GM19043 (cell line): ENCODE data around the gene ARL16.

Source experiments
- ATAC-seq: cut with Tn5 transposase; IDR thresholded peaks from one replicate; pipeline ENCODE4 v1.9.1; 2021; ENCODE audit warnings: low read depth; ENCODE audit not compliant: unreplicated experiment

Gene ARL16

DNA sequence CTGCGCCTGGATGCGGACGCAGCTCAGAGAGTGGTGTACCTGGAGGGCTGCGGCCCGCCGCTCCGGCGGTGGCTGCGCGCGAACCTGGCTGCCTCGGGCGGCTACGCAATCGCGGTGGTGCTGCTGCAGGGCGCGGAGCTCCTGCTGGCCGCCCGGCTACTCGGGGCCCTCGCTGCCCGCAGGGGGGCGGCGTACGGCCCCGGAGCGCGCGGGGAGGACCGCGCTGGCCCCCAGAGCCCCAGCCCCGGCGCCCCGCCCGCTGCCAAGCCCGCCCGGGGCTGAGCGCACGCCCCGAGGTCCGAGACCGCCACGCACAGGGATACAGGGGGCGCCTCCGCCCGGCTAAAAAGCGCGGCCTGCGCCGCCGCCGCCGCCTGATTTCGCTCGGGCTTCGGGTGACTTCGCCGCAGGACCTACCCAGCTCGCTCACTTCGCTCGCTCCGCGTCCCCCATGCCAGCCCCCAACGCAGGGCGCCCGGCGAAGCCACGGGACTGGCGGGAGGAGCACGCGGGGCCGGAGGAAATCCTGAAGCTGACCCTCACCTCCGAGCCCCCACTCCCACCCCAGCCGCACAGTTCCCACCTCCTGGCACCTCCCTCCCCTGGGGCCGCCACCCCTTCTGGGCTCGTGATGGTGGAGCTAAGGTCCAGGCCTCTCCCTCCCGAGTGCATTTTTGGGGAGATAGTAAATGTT, 35.4 kb downstream of the ARL16 start:
- no peak for ATAC-seq

DNA sequence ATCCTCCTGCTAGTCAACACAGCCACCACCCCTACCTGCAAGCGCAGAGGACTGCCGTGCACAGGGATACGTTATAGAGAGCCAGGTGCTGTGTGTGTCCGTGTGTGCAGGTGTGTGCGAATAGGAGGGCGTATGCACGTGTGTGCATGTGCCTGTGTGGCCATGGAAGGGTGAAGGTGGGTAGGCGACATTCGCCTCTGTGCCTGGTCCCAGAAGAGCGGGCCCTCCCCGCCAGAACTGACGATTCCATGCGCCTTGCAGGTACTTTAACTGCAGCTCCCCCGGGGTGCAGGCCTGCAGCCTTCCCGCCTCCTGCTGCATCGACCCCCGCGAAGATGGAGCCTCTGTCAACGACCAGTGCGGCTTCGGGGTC, 36.0 kb downstream of the ARL16 start:
- ATAC-seq, result no peak

DNA sequence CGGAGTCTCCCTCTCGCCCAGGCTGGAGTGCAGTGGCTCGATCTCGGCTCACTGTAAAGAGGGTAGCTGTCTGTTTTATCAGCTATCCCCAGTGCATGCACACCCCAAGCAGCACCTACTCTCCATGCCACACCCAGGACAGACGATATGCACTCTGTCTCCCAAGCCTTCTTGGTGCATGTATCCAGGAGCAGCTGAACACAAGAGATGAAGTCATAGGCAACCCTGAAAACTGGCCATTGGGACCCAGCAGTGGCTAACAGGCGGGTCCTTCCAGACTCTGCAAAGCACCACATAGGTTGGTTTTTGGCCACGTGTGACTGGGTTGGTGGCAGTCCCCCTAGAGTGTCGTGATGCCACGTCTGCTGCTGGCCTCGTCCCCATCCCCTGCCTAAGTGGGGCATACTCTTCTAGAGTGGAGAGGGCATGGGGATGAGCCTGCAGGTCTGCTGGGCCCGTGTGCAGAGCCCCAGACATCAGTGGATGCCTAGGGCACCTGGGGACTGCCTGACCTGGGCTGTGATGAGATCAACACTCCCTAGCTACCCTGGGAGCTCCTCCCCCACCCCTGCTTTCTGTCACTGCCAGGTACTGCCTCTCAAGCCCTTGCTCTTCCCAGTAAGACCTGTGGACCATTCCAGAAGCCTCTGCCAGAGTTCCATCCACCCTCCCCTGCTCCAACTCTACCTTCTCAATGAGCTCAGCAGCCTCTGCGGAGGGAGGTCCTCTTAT, 36.6 kb downstream of the ARL16 start:
- no peak for ATAC-seq

DNA sequence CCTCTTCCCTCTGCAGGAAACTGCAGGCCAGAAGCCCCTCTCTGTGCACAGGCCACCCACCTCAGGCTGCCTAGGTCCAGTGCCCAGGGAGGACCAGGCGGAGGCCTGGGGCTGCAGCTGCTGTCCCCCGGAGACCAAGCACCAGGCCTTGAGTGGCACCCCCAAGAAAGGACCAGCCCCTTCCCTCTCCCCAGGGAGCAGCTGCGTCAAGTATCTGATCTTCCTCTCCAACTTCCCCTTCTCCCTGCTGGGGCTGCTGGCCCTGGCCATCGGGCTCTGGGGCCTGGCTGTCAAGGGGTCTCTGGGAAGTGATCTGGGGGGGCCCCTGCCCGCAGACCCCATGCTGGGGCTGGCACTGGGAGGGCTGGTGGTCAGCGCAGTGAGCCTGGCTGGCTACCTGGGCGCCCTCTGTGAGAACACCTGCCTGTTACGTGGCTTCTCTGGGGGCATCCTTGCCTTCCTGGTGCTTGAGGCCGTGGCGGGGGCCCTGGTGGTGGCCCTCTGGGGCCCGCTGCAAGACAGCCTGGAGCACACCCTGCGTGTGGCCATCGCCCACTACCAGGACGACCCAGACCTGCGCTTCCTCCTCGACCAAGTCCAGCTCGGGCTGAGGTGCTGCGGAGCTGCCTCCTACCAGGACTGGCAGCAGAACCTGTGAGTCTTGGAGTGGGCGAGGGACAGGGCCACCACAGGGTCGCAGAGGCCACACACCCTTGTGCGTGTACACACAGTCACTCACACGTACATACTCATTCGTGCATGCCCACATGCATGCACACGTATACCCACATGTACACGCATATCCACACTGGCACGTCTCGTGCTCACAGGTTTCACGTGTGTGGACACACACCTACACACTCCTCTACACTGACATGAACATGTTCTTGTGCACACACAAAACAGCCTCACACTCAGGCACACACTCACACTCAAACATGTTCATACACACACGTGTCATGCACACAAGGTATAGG, 38.3 kb downstream of the ARL16 start:
- ATAC-seq, result no peak

DNA sequence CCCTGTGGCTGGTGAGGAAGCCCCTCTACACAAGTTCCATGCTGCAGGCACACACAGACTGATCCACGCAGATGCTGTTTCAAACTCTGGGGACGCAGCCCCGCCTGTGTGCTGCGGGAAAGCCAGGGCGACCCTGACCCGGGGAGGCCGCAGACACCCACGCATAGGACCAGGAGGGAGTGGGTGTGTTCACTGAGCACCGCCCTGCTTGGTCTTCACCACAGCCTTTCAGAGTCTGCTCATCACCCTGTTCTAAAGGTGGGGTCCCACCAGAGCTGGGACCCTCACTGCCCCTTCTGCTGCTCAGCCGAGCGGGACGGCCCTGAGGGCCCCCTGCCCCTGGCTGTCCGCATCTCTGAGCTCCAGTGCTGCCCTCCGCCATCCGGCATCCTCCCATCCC, 39.1 kb downstream of the ARL16 start:
- ATAC-seq, result no peak

DNA sequence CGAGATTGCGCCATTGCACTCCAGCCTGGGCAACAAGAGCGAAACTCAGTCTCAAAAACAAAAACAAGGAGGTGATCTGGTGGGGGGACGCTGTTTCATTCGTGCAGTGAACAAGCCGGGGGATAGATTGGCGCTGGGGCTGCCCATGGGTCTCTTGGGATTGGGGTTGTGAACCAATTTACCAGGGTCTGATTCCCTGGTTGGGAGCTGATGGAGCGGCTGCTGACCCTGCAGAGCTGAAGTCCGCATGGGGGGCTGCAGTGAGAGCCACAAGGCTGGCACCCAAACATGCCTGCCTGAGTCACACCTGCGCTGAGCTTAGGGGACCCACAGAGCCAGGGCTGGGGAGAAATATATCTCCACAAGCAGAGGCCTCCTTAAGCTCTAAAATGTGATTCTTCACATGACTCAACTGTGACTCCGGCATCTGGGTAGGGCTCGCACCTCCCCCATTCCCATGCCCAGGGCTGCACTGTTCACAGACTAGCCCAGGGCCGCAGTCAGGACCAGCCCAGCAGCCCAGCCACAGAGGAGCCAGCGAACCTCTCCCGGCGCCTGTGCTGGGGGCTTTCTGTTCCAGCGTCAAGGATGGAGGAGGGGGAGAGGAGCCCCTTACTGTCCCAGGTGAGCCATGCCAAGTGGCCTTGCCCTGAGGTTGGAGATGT, 41.6 kb downstream of the ARL16 start:
- no peak for ATAC-seq

DNA sequence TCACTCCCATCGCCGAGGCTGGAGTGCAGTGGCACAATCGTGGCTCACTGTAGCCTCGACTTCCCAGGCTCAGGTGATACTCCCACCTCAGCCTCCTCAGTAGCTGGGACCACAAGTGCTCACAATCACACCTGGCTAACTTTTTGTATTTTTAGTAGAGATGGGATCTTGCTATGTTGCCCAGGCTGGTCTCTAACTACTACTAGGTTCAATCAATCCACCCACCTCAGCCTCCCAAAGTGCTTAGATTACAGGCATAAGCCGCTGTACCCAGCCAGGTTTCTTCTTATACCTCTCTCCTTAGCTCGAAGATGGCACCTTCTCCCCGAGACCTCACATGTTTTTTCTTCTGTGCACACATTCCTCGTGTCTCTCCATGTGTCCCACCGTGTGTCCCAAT, 43.6 kb downstream of the ARL16 start:
- ATAC-seq, result no peak

DNA sequence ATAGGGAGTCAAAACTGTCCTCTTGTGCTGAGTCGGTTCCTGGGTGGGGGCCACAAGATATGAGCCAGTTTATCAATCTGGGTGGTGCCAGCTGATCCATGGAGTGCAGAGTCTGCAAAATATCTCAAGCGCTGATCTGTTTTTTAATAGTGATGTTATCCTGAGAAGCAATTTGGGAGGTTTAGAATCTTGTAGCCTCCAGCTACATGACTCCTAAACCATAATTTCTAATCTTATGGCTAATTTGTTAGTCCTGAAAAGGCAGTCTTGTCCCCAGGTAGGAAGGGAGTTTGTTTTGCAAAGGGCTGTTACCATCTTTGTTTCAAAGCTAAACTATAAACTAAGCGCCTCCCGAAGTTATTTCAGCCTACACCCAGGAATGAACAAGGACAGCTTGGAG, 44.9 kb downstream of the ARL16 start:
- no peak for ATAC-seq

DNA sequence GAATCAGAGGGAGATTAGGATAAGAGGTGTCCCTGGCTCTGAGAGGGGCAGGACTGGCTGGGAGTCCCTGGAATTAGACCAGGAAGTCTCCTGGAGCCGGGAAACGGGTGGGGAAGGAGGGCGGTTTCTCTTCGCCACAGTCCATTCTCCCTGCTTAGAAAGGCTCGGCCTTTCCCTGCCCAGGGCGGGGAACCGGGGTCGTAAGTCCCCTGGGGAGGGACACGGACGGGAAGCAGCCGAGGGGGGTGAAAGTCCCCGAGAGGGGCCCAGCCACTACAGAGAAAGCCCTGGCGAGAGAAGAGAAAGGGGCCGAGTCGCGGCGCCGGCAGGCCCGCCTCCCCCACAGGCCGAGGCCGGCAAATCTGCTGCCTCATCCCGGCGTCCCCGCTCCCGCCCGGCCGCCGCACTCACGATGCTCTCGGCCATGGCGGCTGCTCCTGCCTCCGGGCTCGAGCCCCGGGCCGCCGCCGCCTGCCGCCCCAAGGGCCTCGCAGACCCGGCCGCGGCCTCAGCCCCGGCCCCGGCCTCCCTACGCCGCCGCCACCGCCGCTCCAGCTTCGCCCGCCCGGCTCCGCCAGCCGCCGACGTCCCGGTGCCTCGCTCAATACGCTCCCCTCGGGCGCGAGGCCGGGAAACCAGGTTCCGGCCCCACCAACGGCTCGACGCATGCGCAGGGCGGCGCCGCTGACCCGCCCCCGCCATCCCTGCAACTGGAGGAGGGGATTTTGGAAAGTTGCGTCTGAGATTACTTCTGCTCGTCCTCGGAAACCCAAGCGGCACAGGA, 46.9 kb downstream of the ARL16 start, which contains the start of the genes NPLOC4 and TSPAN10:
TSS of gene NPLOC4 (minus strand) at position 608 of the 784 bp plus-strand sequence. CDS start at position 426, 182 bp downstream.
TSS of gene TSPAN10 (plus strand) at position 692 of the 784 bp plus-strand sequence. CDS start 5,217 bp downstream, outside the sequence.
- peak; percentile 57 for ATAC-seq

DNA sequence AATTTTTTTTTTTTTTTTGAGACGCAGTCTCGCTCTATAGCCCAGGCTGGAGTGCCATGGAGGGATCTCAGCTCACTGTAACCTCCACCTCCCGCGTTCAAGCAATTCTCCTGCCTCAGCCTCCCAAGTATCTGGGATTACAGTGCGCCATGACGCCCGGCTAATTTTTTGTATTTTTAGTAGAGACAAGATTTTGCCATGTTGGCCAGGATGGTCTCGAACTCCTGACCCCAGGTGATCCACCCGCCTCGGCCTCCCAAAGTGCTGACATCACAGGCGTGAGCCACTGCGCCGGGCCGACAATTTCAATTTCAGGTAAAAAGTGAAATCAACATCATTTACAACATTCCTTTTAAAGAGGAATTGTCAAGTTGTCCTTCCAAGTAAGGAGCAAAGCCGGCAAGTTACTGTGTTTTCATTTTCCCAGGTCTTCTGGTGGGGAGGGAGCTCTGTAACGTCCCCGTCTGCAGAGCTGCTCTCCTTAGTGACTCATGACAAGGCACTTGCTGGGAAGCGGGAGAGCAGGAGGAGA, 47.6 kb downstream of the ARL16 start:
- no peak for ATAC-seq

DNA sequence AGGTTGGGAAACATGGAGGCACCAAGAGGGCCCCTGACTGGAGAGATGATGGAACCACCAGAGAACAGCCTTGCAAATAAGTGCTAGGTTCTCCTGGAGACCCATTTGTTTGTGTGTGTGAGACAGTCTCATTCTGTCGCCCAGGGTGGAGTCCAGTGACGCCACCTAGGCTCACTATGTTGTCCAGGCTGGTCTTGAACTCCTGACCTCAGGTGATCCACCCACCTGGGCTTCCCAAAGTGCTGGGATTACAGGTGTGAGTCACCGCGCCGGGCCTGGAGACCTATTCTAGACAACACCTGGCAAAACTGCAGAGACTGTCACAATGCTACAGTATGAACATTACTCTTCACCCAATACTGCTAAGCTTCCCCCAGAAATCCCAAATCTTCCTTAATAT, 48.2 kb downstream of the ARL16 start:
- ATAC-seq, result no peak

DNA sequence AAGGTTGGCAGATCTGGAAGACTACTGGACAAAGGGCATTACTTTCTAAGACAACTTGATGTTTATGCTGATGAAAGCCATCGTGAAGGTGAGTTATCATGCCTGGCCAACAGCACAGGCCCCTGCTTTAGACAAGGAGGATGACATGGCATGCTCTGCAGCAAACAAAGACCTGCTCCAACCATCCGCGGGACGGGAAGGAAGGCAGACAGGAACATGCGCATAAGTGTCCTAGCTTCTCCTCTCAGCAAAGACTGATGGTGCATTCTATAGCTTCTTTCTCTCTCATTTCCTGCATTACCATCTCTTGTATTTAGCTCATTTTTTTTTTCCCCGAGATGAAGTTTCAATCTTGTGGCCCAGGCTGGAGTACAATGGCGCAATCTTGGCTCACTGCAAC, 52.1 kb downstream of the ARL16 start:
- no peak for ATAC-seq
